Progenitor cell of endocrine pancreas (in vitro differentiated cells): ENCODE results near the gene TMEM62. TPM values are rescaled to one million over a fixed set of nuclear protein-coding genes. Genes with fewer than 3 reads are reported as not detected.
A peak's percentile ranks its signal among the peaks of the same experiment; 100 is the strongest.

Experiments
- DNase-seq: peaks from one replicate; pipeline ENCODE4 v3.0.0; 2021; ENCODE audit warnings: low spot score; ENCODE audit not compliant: unreplicated experiment
- H3K27ac Mint-ChIP-seq: 2 replicates; pipeline ENCODE4 v1.8.0; 2021; ENCODE audit warnings: mild to moderate bottlenecking, moderate library complexity, mixed read lengths
- H3K27me3 Mint-ChIP-seq: 2 replicates; pipeline ENCODE4 v1.8.0; 2021; ENCODE audit warnings: mixed read lengths
- H3K36me3 Mint-ChIP-seq: 2 replicates; pipeline ENCODE4 v1.8.0; 2022; ENCODE audit warnings: mixed read lengths; ENCODE audit not compliant: insufficient read depth
- H3K4me1 Mint-ChIP-seq: 2 replicates; pipeline ENCODE4 v1.8.0; 2021; ENCODE audit warnings: low read depth, mixed read lengths
- H3K4me3 Mint-ChIP-seq: 2 replicates; pipeline ENCODE4 v1.8.0; 2021; ENCODE audit warnings: low read depth, mild to moderate bottlenecking, moderate library complexity, mixed read lengths
- H3K9me3 Mint-ChIP-seq: 2 replicates; pipeline ENCODE4 v1.8.0; 2021; ENCODE audit warnings: low read depth, mixed read lengths
- CTCF ChIP-seq: fragments of 200-600 bp; sonication (generic); IDR thresholded peaks from one replicate; pipeline ENCODE4 v1.5.0; 2021; ENCODE audit warnings: antibody characterized with exemption, mild to moderate bottlenecking; ENCODE audit not compliant: unreplicated experiment
- total RNA-seq: library from RNA; stranded (reverse); gene quantifications from 2 replicates; pipeline ENCODE4 v1.2.1, GENCODE V29; 2021

Gene TMEM62
- total RNA-seq, 1 donor from 2014 or later, result 30.2 TPM

- H3K9me3 Mint-ChIP-seq, result peaks cover 8% of the 10 kb centered on the region
- no peaks in the 10 kb centered on the region for H3K27me3 Mint-ChIP-seq
- no peak overlapping the region for H3K27ac Mint-ChIP-seq
- no peak for TF ChIP-seq CTCF
- peaks cover 22% of the 10 kb centered on the region for H3K36me3 Mint-ChIP-seq
- H3K4me3 Mint-ChIP-seq, result no peak overlapping the region
- H3K4me1 Mint-ChIP-seq, result no peaks in the 10 kb centered on the region
- no peak for DNase-seq
Measured at GRCh38 chr15:43198992-43199391, 65.6 kb downstream of the TMEM62 start.

GRCh38 chr15:43199945-43200488 is 66.6 kb downstream of the TMEM62 start:
- TF ChIP-seq CTCF, result no peak
- Mint-ChIP-seq H3K9me3 (peaks cover 8% of the 10 kb centered on the region), H3K4me3 (no peak overlapping the region), H3K36me3 (peaks cover 19% of the 10 kb centered on the region), H3K27me3 (peaks cover 5% of the 10 kb centered on the region), H3K27ac (no peak overlapping the region), H3K4me1 (peaks cover 2% of the 10 kb centered on the region)
- DNase-seq, result no peak

- Mint-ChIP-seq H3K27ac (no peak overlapping the region), H3K4me3 (no peak overlapping the region), H3K27me3 (peaks cover 27% of the 10 kb centered on the region), H3K4me1 (peaks cover 2% of the 10 kb centered on the region), H3K9me3 (no peaks in the 10 kb centered on the region), H3K36me3 (peaks cover 1% of the 10 kb centered on the region)
- peak; percentile 64 for TF ChIP-seq CTCF
- DNase-seq, result no peak
Measured at GRCh38 chr15:43204016-43204901, 70.9 kb downstream of the TMEM62 start.

GRCh38 chr15:43206054-43206453 is 72.7 kb downstream of the TMEM62 start:
- peaks cover 34% of the 10 kb centered on the region for H3K27me3 Mint-ChIP-seq
- no peak for TF ChIP-seq CTCF
- no peaks in the 10 kb centered on the region for H3K9me3 Mint-ChIP-seq
- H3K4me1 Mint-ChIP-seq, result peaks cover 2% of the 10 kb centered on the region
- no peak overlapping the region for H3K4me3 Mint-ChIP-seq
- DNase-seq, result no peak
- H3K27ac Mint-ChIP-seq, result no peak overlapping the region
- H3K36me3 Mint-ChIP-seq, result no peaks in the 10 kb centered on the region

GRCh38 chr15:43207024-43207423 is 73.6 kb downstream of the TMEM62 start:
- Mint-ChIP-seq H3K27ac (no peak overlapping the region), H3K27me3 (peaks cover 34% of the 10 kb centered on the region), H3K9me3 (no peaks in the 10 kb centered on the region), H3K4me1 (peaks cover 2% of the 10 kb centered on the region), H3K4me3 (no peak overlapping the region), H3K36me3 (no peaks in the 10 kb centered on the region)
- no peak for TF ChIP-seq CTCF
- DNase-seq, result no peak
